Activated naive CD4-positive, alpha-beta T cell treated with anti-CD3 and anti-CD28 coated beads, Interleukin-2, amount 50 U/mL, for 16 hours (primary cell): ENCODE measurements around the gene BMPR1B.
"Not testable (repeated sequence)": the region's sequence is repeated elsewhere in the genome, so short reads cannot be mapped to it uniquely, and the experiment has no call there.

Experiments
- DNase-seq: peaks from one replicate; pipeline ENCODE4 v3.0.0-alpha.2; 2020

The BMPR1B gene

DNA sequence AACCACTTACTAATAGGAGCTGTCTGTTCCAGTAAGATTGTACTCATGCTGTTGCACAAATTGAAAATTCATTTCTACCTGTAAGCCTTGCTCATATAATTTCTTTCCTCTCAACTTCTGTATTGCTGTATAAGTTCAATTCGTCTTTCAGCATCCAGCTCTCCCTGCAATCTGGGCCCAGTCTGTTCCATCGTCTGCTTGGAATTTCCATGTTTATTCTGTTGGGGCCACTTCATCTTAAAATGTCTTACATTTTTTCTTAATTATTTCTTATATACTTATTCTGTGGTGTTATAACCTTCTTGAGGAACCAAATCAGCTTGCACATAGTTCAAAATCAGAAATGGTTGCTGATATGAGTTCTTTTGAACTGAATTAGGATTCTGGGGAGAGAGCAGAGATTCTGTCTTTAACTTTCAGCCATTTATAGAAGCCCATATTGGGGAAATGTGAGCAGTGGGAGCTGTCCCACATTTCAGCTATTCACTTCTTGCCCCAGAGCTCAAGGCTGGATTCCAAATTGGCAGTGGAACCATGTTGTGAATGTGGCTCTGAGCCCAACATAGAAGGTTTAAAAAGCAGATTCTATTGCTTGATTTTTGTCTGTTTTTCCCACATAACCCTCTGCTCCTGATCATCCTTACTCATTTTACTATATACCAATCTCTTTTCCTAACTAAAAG lies 291.9 kb downstream of the BMPR1B start:
- no peak for DNase-seq

DNA sequence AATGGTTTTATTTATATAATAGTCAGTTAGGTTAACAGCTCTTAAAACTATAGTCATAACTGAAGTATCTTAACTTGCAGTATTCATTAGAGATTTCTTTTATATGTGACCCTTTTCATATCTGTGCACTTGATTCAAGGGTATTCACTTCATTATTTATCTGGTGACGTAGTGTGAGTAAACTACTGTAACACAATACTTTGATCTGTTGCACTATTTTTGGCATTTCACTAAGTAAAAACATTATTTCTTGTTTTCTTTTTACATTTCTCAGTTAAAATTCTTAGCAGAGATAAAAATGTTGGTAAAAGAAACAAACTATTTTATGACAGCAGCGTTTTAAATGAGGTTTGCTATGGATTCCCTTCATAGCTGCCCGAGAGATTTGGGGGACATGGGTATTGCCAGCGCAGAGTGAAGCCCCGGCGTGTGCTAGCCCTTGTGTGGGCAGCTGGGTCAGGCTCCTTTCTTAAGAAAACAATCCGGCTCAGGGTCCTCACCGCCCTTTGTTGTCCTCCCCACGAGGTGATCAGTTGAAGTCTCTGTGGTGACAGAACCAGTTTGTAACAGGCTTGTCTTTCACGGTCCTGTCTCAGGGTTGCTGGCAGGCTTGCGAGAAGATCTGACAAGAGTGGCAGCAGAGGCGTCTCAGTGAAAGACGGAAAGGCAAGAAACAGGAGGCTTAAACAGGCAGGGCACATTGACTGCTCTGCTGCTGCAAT lies 293.4 kb downstream of the BMPR1B start:
- no peak for DNase-seq

DNA sequence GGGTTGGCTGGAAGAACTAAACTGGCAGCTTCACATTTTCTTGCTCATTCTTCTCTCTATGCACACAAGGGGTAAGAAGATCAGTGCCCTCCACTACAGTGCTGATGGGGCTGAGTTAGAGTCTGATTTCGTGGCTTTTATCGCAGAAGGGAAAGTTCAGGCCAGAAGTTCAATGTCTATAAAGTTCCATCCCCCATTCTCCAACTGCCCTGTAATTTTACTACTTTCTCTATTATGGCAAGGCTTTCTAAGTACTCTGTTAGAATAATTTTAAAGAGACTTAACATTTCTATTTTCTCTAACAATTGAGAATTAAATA lies 293.9 kb downstream of the BMPR1B start:
- no peak for DNase-seq

- no peak for DNase-seq
Observed at GRCh38 chr4:95058991-95059390, 301.2 kb downstream of the BMPR1B start.

DNA sequence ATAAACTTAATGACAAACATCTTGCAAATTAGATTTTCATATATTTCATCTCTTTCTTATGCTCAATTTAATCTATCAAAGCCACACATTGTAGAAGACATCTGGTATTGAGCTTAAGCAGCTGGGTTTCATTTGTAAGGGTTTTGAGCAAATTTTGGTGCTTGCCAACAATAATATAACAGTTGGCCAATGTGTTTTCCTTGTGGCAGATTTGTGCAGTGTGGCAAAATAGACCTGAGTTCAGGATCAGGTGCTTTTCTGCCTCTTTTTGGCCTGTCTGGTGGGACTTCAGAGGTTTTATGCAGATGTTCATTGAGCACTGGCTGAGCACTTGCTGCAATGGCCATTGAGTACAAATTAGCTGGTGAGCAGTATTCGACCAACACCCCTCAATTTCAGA lies 301.9 kb downstream of the BMPR1B start:
- DNase-seq = no peak

- no peak for DNase-seq
Observed at GRCh38 chr4:95061220-95061619, 303.5 kb downstream of the BMPR1B start.

- not testable (repeated sequence) for DNase-seq
Observed at GRCh38 chr4:95061801-95062200, 304.0 kb downstream of the BMPR1B start.

DNA sequence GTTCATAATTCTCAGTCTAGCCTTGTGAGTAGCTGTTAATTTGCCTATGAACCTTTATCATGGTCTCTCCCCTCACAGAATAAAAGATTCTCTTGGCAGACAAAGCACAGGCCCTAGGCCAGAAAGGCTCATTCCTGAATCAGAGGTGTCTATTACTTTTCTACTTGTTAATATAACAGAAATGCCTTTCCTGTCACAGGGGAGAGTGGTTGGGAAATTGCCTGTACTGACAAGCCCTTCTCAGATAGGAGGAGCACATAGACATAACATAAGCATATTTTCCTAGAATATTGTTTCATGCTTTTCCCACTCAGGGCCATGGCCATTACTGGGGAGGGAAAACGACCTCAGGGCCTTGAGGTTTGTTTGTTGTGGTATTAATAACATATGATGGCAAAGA lies 308.3 kb downstream of the BMPR1B start:
- DNase-seq = no peak

DNA sequence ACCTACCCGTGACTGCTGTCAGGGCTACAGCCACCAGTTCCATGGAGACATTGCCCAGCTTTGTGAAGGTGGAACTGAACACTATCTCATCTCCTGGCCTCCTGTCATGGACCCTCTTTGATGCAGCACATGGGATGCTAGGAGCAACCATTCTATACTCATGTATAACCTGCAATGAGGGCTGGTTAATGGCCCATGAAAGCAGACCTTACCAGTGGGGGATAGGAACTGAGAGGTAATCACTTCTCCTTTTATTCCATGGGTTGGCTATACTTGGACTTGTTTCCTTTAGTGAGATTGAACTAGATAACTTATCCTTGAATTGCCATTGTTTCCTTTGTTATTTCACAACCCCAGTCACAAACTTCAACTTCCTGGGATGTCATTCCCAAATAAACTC lies 310.6 kb downstream of the BMPR1B start:
- no peak for DNase-seq

GRCh38 chr4:95068818-95069478 lies 311.2 kb downstream of the BMPR1B start:
- no peak for DNase-seq

DNA sequence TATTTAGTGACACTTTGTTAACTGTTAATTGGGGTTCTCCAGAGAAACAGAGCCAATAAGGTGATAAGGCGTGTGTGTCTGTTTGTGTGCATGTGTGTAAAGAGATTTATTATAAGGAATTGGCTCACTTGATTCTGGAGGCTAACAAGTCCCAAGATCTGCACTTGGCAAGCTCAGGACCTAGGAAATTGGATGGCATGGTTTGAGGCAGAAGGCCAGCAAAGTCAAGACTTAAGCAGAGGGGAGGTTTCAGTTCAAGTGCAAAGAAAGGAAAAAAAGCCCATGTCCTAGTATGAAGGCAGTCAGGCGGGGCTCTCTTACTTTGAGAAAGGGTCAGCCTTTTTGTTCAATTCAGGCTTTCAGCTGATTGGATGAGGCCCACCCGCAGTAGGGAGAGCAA lies 314.1 kb downstream of the BMPR1B start:
- DNase-seq = no peak

DNA sequence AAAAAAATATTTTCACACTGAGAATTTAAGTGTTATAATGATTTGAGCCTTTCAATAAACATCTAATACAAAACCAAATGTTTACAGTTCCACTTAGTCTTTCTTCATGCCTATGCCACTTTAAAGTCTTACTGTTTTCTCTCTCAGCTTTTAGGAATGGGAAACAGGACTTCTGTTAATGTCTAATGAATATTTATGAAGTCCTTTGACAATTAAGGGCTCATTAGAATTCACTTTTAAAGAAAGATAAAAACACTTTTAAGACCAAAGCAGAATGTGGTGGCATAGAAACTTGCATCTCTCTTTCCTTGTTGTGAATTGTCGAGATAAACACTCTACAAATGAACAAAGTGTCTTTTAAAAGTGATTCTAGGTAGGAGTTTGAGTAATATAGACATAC lies 315.9 kb downstream of the BMPR1B start:
- DNase-seq = no peak

GRCh38 chr4:95077864-95078263 lies 320.1 kb downstream of the BMPR1B start:
- DNase-seq = no peak

DNA sequence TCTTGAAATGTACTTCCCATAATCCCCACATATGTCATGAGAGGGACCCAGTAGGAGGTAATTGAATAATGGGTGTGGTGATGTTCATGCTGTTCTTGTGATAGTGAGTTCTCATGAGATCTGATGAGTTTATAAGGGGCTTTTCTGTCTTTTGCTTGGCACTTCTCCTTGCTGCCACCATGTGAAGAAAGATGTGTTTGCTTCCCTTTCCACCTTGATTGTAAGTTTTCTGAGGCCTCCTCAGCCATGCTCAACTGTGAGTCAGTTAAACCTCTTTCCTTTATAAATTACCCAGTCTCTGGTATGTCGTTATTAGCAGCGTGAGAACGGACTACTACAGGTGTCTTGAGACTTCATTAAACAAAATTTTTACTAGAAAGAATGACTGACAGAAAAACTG lies 323.2 kb downstream of the BMPR1B start:
- no peak for DNase-seq

DNA sequence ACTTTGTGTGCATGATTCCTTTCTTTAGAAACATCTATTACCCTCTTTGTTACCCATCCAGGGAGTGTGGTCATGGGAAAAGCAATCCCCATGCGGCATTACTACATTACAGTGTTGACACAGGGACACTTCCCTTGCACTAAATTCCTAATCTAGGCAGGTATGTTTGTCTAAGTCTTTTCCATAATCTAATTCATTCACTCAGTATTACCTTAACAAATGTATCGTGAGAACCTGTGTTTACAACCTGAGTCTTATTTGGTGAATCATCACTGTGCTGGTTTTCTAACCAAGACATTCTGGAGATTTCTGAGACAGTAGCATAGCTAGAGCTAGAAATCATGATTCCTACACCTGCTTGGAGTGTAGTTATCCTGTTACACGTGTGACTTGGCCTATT lies 326.8 kb downstream of the BMPR1B start:
- DNase-seq = no peak

DNA sequence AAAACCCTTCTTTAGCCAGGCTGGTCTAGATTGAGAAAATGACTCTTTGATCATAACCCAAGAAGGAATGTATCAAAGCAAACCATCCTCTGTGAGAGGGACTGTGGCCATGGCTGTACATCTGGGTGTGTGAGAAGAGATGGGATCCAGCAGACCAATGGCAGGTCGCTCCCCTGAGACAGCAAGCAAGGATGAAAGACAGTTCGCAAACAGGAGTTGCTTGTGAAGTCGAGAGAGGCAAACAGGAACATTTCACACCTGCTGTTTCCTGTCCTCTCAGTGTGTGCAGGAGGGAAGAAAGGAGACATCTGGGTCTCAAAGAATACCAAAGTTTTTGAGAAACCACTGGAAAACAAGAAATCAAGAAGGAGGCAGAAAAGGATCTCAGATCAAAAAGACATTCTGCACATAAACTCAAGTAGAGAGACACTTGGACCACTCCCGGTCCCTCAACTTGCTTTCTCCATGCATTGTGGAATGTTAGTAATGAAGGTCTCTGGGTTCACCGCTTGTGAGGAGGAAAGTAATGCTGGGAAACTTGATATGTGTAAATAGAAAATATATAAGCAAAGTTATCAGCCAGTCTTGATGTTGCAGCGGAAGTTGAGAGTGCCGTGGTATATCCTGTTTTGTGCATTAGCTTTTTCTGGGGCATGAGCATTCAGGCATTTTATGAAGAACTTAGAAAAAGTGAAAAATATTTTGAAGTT lies 327.5 kb downstream of the BMPR1B start:
- no peak for DNase-seq

GRCh38 chr4:95086551-95086950 lies 328.8 kb downstream of the BMPR1B start:
- DNase-seq = no peak

- no peak for DNase-seq
Observed at GRCh38 chr4:95087657-95088455, 330.1 kb downstream of the BMPR1B start.

GRCh38 chr4:95091272-95091671 lies 333.5 kb downstream of the BMPR1B start:
- no peak for DNase-seq

- DNase-seq = no peak
Observed at GRCh38 chr4:95092766-95093165, 335.0 kb downstream of the BMPR1B start.

- no peak for DNase-seq
Observed at GRCh38 chr4:95093460-95093859, 335.7 kb downstream of the BMPR1B start.

GRCh38 chr4:95093936-95094929 lies 336.5 kb downstream of the BMPR1B start:
- DNase-seq = no peak
